Parathyroid adenoma (tissue), 2 donors: Measurements from ENCODE around the gene DDI1.

Source experiments
- H2AFZ ChIP-seq: fragments of 300-600 bp; sonication (generic); one replicate; pipeline ENCODE4 v1.7.0; 2017; ENCODE audit warnings: antibody characterized with exemption, mild to moderate bottlenecking
- H3K27ac ChIP-seq: fragments of 300-600 bp; sonication (generic); one replicate; pipeline ENCODE4 v1.7.0; 2017
- H3K27me3 ChIP-seq: fragments of 300-600 bp; sonication (generic); one replicate; pipeline ENCODE4 v1.7.0; 2017; ENCODE audit warnings: low read length; ENCODE audit not compliant: control insufficient read depth, insufficient read depth
- H3K36me3 ChIP-seq: fragments of 300-600 bp; sonication (generic); one replicate; pipeline ENCODE4 v1.7.0; 2017; ENCODE audit warnings: low read length; ENCODE audit not compliant: control insufficient read depth, insufficient read depth
- H3K4me1 ChIP-seq: fragments of 300-600 bp; sonication (generic); one replicate; pipeline ENCODE4 v1.7.0; 2017; ENCODE audit warnings: control low read depth
- H3K4me2 ChIP-seq: fragments of 300-600 bp; sonication (generic); one replicate; pipeline ENCODE4 v1.7.0; 2017; ENCODE audit warnings: low read length
- H3K4me3 ChIP-seq: fragments of 300-600 bp; sonication (generic); one replicate; pipeline ENCODE4 v1.7.0; 2017; ENCODE audit warnings: low read depth, low read length
- H3K79me2 ChIP-seq: fragments of 300-600 bp; sonication (generic); one replicate; pipeline ENCODE4 v1.7.0; 2017; ENCODE audit warnings: control low read depth
- H3K9ac ChIP-seq: fragments of 300-600 bp; sonication (generic); one replicate; pipeline ENCODE4 v1.7.0; 2017; ENCODE audit warnings: mild to moderate bottlenecking
- H3K9me3 ChIP-seq: fragments of 300-600 bp; sonication (generic); one replicate; pipeline ENCODE4 v1.7.0; 2017; ENCODE audit warnings: low read length; ENCODE audit not compliant: control insufficient read depth
- CTCF ChIP-seq: fragments of 300-600 bp; sonication (generic); IDR thresholded peaks from one replicate; pipeline ENCODE4 v1.7.0; 2017; ENCODE audit warnings: antibody characterized with exemption, mild to moderate bottlenecking
- donor health status: primary hyperparathyroidism.

The DDI1 gene

GRCh38 chr11:104033134-104033533 is 3.3 kb upstream of the DDI1 start:
- Histone ChIP-seq H3K4me1 (no peaks in the 10 kb centered on the region), H3K36me3 (no peaks in the 10 kb centered on the region), H3K27ac (no peak overlapping the region), H3K9ac (no peak overlapping the region), H3K27me3 (no peaks in the 10 kb centered on the region), H3K79me2 (no peaks in the 10 kb centered on the region), H3K4me3 (no peak overlapping the region), H3K4me2 (no peak overlapping the region), H3K9me3 (no peaks in the 10 kb centered on the region), H2AFZ (no peak overlapping the region)
- TF ChIP-seq CTCF: no peak

- H3K4me2 ChIP-seq: no peak overlapping the region
- no peaks in the 10 kb centered on the region for H3K27me3 ChIP-seq
- no peaks in the 10 kb centered on the region for H3K4me1 ChIP-seq
- H3K79me2 ChIP-seq: no peaks in the 10 kb centered on the region
- no peak overlapping the region for H3K27ac ChIP-seq
- H3K9me3 ChIP-seq: no peaks in the 10 kb centered on the region
- no peaks in the 10 kb centered on the region for H3K36me3 ChIP-seq
- H3K4me3 ChIP-seq: no peak overlapping the region
- H2AFZ ChIP-seq: no peak overlapping the region
- TF ChIP-seq CTCF: no peak
- no peak overlapping the region for H3K9ac ChIP-seq
These were observed 2.9 kb upstream of the DDI1 start for GRCh38 chr11:104033561-104033960.

GRCh38 chr11:104036995-104037394 is 555 bp downstream of the DDI1 start:
- H3K4me2 ChIP-seq: no peak overlapping the region
- H3K27me3 ChIP-seq: no peaks in the 10 kb centered on the region
- TF ChIP-seq CTCF: no peak
- H3K4me1 ChIP-seq: no peaks in the 10 kb centered on the region
- no peaks in the 10 kb centered on the region for H3K36me3 ChIP-seq
- H3K27ac ChIP-seq: no peak overlapping the region
- H3K79me2 ChIP-seq: no peaks in the 10 kb centered on the region
- H3K9ac ChIP-seq: no peak overlapping the region
- no peak overlapping the region for H3K4me3 ChIP-seq
- H2AFZ ChIP-seq: no peak overlapping the region
- H3K9me3 ChIP-seq: no peaks in the 10 kb centered on the region

GRCh38 chr11:104041792-104042191 is 5.4 kb downstream of the DDI1 start:
- Histone ChIP-seq H3K9me3 (no peaks in the 10 kb centered on the region), H2AFZ (no peak overlapping the region)
- no peak for TF ChIP-seq CTCF

GRCh38 chr11:104043142-104043541 is 6.7 kb downstream of the DDI1 start:
- H3K4me2 ChIP-seq: no peak overlapping the region
- TF ChIP-seq CTCF: no peak
- H3K4me3 ChIP-seq: no peak overlapping the region
- H3K9me3 ChIP-seq: no peaks in the 10 kb centered on the region
- no peaks in the 10 kb centered on the region for H3K27me3 ChIP-seq
- H3K79me2 ChIP-seq: no peaks in the 10 kb centered on the region
- no peak overlapping the region for H2AFZ ChIP-seq
- H3K9ac ChIP-seq: no peak overlapping the region
- H3K36me3 ChIP-seq: no peaks in the 10 kb centered on the region
- no peaks in the 10 kb centered on the region for H3K4me1 ChIP-seq
- no peak overlapping the region for H3K27ac ChIP-seq

More at GRCh38 chr11:104041792-104042191, 5.4 kb downstream of the DDI1 start:
- Histone ChIP-seq H3K9ac (no peak overlapping the region), H3K4me2 (no peak overlapping the region), H3K27me3 (no peaks in the 10 kb centered on the region), H3K36me3 (no peaks in the 10 kb centered on the region), H3K4me1 (no peaks in the 10 kb centered on the region), H3K4me3 (no peak overlapping the region), H3K27ac (no peak overlapping the region), H3K79me2 (no peaks in the 10 kb centered on the region)
